SH-SY5Y (cell line): ENCODE measurements around the gene CES5A.

ENCODE experiments used
- GATA2 ChIP-seq: IDR thresholded peaks from 2 replicates; pipeline ENCODE4 v1.6.1; 2011; ENCODE audit warnings: mild to moderate bottlenecking, low read depth, low read length
- GATA3 ChIP-seq: IDR thresholded peaks from 2 replicates; pipeline ENCODE4 v1.6.1; 2011; ENCODE audit warnings: low read depth, mild to moderate bottlenecking, low read length, moderate library complexity

The CES5A gene

GRCh38 chr16:55821210-55821609, 54.0 kb downstream of the CES5A start:
- TF ChIP-seq GATA2: no peak
- no peak for TF ChIP-seq GATA3

GRCh38 chr16:55820615-55821014, 54.6 kb downstream of the CES5A start:
- no peak for TF ChIP-seq GATA2
- TF ChIP-seq GATA3: no peak

- TF ChIP-seq GATA3 (no peak), GATA2 (no peak)
Measured at GRCh38 chr16:55817236-55817912, 57.8 kb downstream of the CES5A start.

GRCh38 chr16:55815320-55815719, 59.9 kb downstream of the CES5A start:
- TF ChIP-seq GATA2 (no peak), GATA3 (no peak)

GRCh38 chr16:55812951-55813350, 62.2 kb downstream of the CES5A start:
- TF ChIP-seq GATA2: no peak
- no peak for TF ChIP-seq GATA3

GRCh38 chr16:55811811-55812210, 63.4 kb downstream of the CES5A start:
- TF ChIP-seq GATA3 (no peak), GATA2 (no peak)

GRCh38 chr16:55810451-55810961, 64.7 kb downstream of the CES5A start:
- no peak for TF ChIP-seq GATA2
- no peak for TF ChIP-seq GATA3

GRCh38 chr16:55809851-55810250, 65.3 kb downstream of the CES5A start:
- no peak for TF ChIP-seq GATA3
- no peak for TF ChIP-seq GATA2

GRCh38 chr16:55809386-55809785, 65.8 kb downstream of the CES5A start:
- no peak for TF ChIP-seq GATA2
- no peak for TF ChIP-seq GATA3
